OCI-LY7 (cell line): ENCODE measurements around the gene TAF7.

Source experiments
- CTCF ChIP-seq: fragments of 200-600 bp; sonication (generic); conservative IDR thresholded peaks from 2 replicates; pipeline ENCODE4 v1.5.1; 2014; ENCODE audit warnings: mild to moderate bottlenecking, antibody characterized with exemption, low read length, moderate library complexity, mixed read lengths
- EZH2phosphoT487 ChIP-seq: fragments of 200-600 bp; sonication (generic); IDR thresholded peaks from 2 replicates; pipeline ENCODE4 v1.6.1; 2018; ENCODE audit warnings: low read depth, borderline replicate concordance, mild to moderate bottlenecking, mixed run types, antibody characterized with exemption, low read length, moderate library complexity, mixed read lengths

- TF ChIP-seq CTCF = no peak
- TF ChIP-seq EZH2phosphoT487 = no peak
Measured at GRCh38 chr5:141351591-141351990, 31.0 kb upstream of the TAF7 start.
